OCI-LY7 (cell line): ENCODE measurements around the gene RHBDF1.

Source experiments
- EZH2phosphoT487 ChIP-seq: fragments of 200-600 bp; sonication (generic); IDR thresholded peaks from 2 replicates; pipeline ENCODE4 v1.6.1; 2018; ENCODE audit warnings: low read depth, borderline replicate concordance, mild to moderate bottlenecking, mixed run types, antibody characterized with exemption, low read length, moderate library complexity, mixed read lengths
- TF ChIP-seq, protein P1 (sequence below): fragments of 200-600 bp; sonication (generic); conservative IDR thresholded peaks from 2 replicates; pipeline ENCODE4 v1.5.1; 2014; ENCODE audit warnings: mild to moderate bottlenecking, antibody characterized with exemption, low read length, moderate library complexity, mixed read lengths

DNA sequence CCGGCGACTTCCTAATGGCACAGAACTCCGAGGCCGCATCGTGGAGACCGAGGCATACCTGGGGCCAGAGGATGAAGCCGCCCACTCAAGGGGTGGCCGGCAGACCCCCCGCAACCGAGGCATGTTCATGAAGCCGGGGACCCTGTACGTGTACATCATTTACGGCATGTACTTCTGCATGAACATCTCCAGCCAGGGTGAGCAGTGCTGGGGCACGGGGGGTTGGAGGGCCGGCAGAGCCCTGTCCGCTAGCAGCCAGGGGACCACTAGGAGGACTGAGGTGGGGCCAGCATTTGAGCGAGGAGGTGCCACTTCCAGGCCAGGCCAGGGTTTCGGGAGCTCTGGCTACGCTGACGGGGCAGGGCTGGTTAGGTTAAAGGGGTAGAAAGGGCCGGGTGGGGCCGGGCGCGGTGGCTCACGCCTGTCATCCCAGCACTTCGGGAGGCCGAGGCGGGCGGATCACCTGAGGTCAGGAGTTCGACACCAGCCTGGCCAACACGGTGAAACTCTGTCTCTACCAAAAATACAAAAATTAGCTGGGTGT, 10.7 kb upstream of the RHBDF1 start:
- TF ChIP-seq, protein P1, sequence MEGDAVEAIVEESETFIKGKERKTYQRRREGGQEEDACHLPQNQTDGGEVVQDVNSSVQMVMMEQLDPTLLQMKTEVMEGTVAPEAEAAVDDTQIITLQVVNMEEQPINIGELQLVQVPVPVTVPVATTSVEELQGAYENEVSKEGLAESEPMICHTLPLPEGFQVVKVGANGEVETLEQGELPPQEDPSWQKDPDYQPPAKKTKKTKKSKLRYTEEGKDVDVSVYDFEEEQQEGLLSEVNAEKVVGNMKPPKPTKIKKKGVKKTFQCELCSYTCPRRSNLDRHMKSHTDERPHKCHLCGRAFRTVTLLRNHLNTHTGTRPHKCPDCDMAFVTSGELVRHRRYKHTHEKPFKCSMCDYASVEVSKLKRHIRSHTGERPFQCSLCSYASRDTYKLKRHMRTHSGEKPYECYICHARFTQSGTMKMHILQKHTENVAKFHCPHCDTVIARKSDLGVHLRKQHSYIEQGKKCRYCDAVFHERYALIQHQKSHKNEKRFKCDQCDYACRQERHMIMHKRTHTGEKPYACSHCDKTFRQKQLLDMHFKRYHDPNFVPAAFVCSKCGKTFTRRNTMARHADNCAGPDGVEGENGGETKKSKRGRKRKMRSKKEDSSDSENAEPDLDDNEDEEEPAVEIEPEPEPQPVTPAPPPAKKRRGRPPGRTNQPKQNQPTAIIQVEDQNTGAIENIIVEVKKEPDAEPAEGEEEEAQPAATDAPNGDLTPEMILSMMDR: no peak
- TF ChIP-seq EZH2phosphoT487: no peak
